ENCODE results near the gene UBXN10. TPM values are rescaled to one million over a fixed set of nuclear protein-coding genes. Genes with fewer than 3 reads are reported as not detected.

The UBXN10 gene
- total and polyA plus RNA-seq, 4 experiments from 2014 or later = 0.06 to 0.78 (median 0.39) TPM

- Histone ChIP-seq H3K36me3 (ENCODE audit: insufficient read depth, low read length) (no peaks in the 10 kb centered on the region), H3K9me3 (ENCODE audit: control insufficient read depth in 1 of 2, low read length in 2 of 2) (no peaks in the 10 kb centered on the region), H3K4me1 (ENCODE audit: insufficient read depth, low read length) (peaks cover 5% of the 10 kb centered on the region), H3K27me3 (ENCODE audit: insufficient read depth, low read length) (no peaks in the 10 kb centered on the region), H3K27ac (ENCODE audit: low read depth, low read length) (no peak overlapping the region), H3K4me3 (ENCODE audit: low read length in 2 of 2) (no peak overlapping the region)
- POLR2A ChIA-PET (ENCODE audit: partially characterized antibody) = no interaction called here
- no peaks in the 10 kb centered on the region for H3K27me3 Mint-ChIP-seq
- no peaks in the 10 kb centered on the region for H3K9me3 Mint-ChIP-seq
- no peak overlapping the region for H3K27ac Mint-ChIP-seq
- intact Hi-C loops (cut with micrococcal nuclease) = no loop called here
- H3K4me3 Mint-ChIP-seq = no peak overlapping the region
- no peak for DNase-seq
- CTCF ChIA-PET (ENCODE audit: partially characterized antibody) = interaction anchor here (1.5 to 2.6 kb wide), 2 partner anchors 48 to 230 kb away, joined by 3 to 7 read pairs; no protein-coding TSS in a partner anchor
- peaks cover 5 to 7% (median 7%) of the 10 kb centered on the region in 4 donors for H3K4me1 Mint-ChIP-seq
- no peaks in the 10 kb centered on the region for H3K36me3 Mint-ChIP-seq
Observed at GRCh38 chr1:20147846-20148570, 37.9 kb upstream of the UBXN10 start.

- Mint-ChIP-seq H3K9me3 (no peaks in the 10 kb centered on the region), H3K27me3 (no peaks in the 10 kb centered on the region), H3K4me1 (peaks cover 5 to 7% (median 7%) of the 10 kb centered on the region in 4 donors), H3K36me3 (no peaks in the 10 kb centered on the region), H3K4me3 (no peak overlapping the region), H3K27ac (peak overlapping the region in 1 of 7 donors; percentile 60)
- DNase-seq = no peak
- Histone ChIP-seq H3K9me3 (ENCODE audit: control insufficient read depth in 1 of 2, low read length in 2 of 2) (no peaks in the 10 kb centered on the region), H3K36me3 (ENCODE audit: insufficient read depth, low read length) (no peaks in the 10 kb centered on the region), H3K27ac (ENCODE audit: low read depth, low read length) (no peak overlapping the region), H3K4me1 (ENCODE audit: insufficient read depth, low read length) (peaks cover 5% of the 10 kb centered on the region), H3K27me3 (ENCODE audit: insufficient read depth, low read length) (no peaks in the 10 kb centered on the region), H3K4me3 (ENCODE audit: low read length in 2 of 2) (no peak overlapping the region)
- ChIA-PET POLR2A (ENCODE audit: partially characterized antibody) (no interaction called here), CTCF (ENCODE audit: partially characterized antibody) (interaction anchor here (1.1 to 6.1 kb wide), 3 partner anchors 10 to 231 kb away, joined by 3 to 102 read pairs (median 7); no protein-coding TSS in a partner anchor)
- intact Hi-C loops (cut with micrococcal nuclease) = no loop called here
Observed at GRCh38 chr1:20148571-20149500, 37.1 kb upstream of the UBXN10 start.

DNA sequence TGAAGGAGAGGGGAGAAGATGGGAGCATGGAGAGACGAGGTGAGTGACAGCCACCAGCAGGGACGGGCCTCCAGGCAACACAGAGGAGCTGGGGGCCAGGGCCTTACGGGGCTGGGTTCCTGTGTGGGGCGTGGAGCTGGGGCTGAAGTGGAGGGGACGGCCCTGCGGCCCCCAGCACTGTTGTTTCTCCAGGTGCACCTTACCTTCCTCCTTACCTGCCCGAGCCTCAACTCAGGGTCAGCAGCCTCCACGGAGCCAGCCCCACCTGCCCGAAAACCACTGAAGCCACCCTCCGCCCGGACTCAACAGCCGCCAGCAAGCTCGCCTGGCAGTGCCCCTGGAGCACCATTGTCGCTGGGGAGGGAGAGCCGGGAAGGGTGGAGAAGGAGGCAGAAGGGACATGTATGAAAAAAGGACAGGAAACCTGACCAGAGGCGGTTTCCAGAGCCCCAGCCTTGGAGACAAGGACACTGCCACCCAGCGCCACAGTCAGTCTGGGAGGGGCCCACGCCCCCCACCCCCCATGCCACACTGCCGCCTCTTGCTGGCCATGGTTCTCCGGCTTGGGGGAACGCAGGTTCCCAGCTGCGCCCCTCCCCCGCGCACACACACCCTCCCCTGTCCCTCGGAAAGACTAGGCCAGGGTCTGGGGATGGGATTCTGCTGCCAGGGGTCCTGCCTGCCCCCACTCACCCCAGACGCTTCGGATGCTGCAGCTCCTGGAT lies 36.1 kb upstream of the UBXN10 start:
- Mint-ChIP-seq H3K9me3 (no peaks in the 10 kb centered on the region), H3K4me1 (peaks cover 9 to 15% (median 13%) of the 10 kb centered on the region in 4 donors), H3K27me3 (no peaks in the 10 kb centered on the region), H3K27ac (no peak overlapping the region), H3K4me3 (no peak overlapping the region), H3K36me3 (no peaks in the 10 kb centered on the region)
- H3K4me1 ChIP-seq (ENCODE audit: insufficient read depth, low read length) = peaks cover 13% of the 10 kb centered on the region
- no peak overlapping the region for H3K4me3 ChIP-seq (ENCODE audit: low read length in 2 of 2)
- no peaks in the 10 kb centered on the region for H3K9me3 ChIP-seq (ENCODE audit: control insufficient read depth in 1 of 2, low read length in 2 of 2)
- intact Hi-C loops (cut with micrococcal nuclease) = no loop called here
- H3K36me3 ChIP-seq (ENCODE audit: insufficient read depth, low read length) = no peaks in the 10 kb centered on the region
- H3K27ac ChIP-seq (ENCODE audit: low read depth, low read length) = no peak overlapping the region
- CTCF ChIA-PET (ENCODE audit: partially characterized antibody) = interaction anchor here (1.1 to 6.1 kb wide), 2 partner anchors 9 to 232 kb away, joined by 3 to 102 read pairs; no protein-coding TSS in a partner anchor
- no peak for DNase-seq
- no peaks in the 10 kb centered on the region for H3K27me3 ChIP-seq (ENCODE audit: insufficient read depth, low read length)
- POLR2A ChIA-PET (ENCODE audit: partially characterized antibody) = no interaction called here

- intact Hi-C loops (cut with micrococcal nuclease) = no loop called here
- Mint-ChIP-seq H3K9me3 (no peaks in the 10 kb centered on the region), H3K4me3 (no peak overlapping the region), H3K4me1 (peaks cover 11 to 18% (median 14%) of the 10 kb centered on the region in 4 donors), H3K36me3 (no peaks in the 10 kb centered on the region), H3K27me3 (no peaks in the 10 kb centered on the region), H3K27ac (no peak overlapping the region)
- DNase-seq = no peak
- ChIA-PET POLR2A (ENCODE audit: partially characterized antibody) (no interaction called here), CTCF (ENCODE audit: partially characterized antibody) (interaction anchor here (0.7 to 6.1 kb wide), 6 partner anchors 8 to 233 kb away, joined by 3 to 102 read pairs (median 18); no protein-coding TSS in a partner anchor)
- Histone ChIP-seq H3K9me3 (ENCODE audit: control insufficient read depth in 1 of 2, low read length in 2 of 2) (no peaks in the 10 kb centered on the region), H3K27me3 (ENCODE audit: insufficient read depth, low read length) (no peaks in the 10 kb centered on the region), H3K4me3 (ENCODE audit: low read length in 2 of 2) (no peak overlapping the region), H3K4me1 (ENCODE audit: insufficient read depth, low read length) (peaks cover 17% of the 10 kb centered on the region), H3K36me3 (ENCODE audit: insufficient read depth, low read length) (no peaks in the 10 kb centered on the region), H3K27ac (ENCODE audit: low read depth, low read length) (no peak overlapping the region)
Observed at GRCh38 chr1:20150326-20150705, 35.6 kb upstream of the UBXN10 start.

- Histone ChIP-seq H3K4me3 (ENCODE audit: low read length in 2 of 2) (no peak overlapping the region), H3K27ac (ENCODE audit: low read depth, low read length) (no peak overlapping the region), H3K36me3 (ENCODE audit: insufficient read depth, low read length) (no peaks in the 10 kb centered on the region), H3K4me1 (ENCODE audit: insufficient read depth, low read length) (peaks cover 17% of the 10 kb centered on the region), H3K9me3 (ENCODE audit: control insufficient read depth in 1 of 2, low read length in 2 of 2) (no peaks in the 10 kb centered on the region), H3K27me3 (ENCODE audit: insufficient read depth, low read length) (no peaks in the 10 kb centered on the region)
- peaks cover 11 to 18% (median 14%) of the 10 kb centered on the region in 4 donors for H3K4me1 Mint-ChIP-seq
- ChIA-PET CTCF (ENCODE audit: partially characterized antibody) (interaction anchor here (0.7 to 6.1 kb wide), 11 partner anchors 12 to 343 kb away, joined by 3 to 102 read pairs (median 6); no protein-coding TSS in a partner anchor), POLR2A (ENCODE audit: partially characterized antibody) (no interaction called here)
- no peaks in the 10 kb centered on the region for H3K9me3 Mint-ChIP-seq
- peak overlapping the region in 2 of 8 donors; percentile 21 to 35 for H3K4me3 Mint-ChIP-seq
- no peaks in the 10 kb centered on the region for H3K36me3 Mint-ChIP-seq
- no peak overlapping the region for H3K27ac Mint-ChIP-seq
- no peaks in the 10 kb centered on the region for H3K27me3 Mint-ChIP-seq
- intact Hi-C loops (cut with micrococcal nuclease) = no loop called here
- DNase-seq = no peak
Observed at GRCh38 chr1:20150969-20151368, 34.9 kb upstream of the UBXN10 start.

DNA sequence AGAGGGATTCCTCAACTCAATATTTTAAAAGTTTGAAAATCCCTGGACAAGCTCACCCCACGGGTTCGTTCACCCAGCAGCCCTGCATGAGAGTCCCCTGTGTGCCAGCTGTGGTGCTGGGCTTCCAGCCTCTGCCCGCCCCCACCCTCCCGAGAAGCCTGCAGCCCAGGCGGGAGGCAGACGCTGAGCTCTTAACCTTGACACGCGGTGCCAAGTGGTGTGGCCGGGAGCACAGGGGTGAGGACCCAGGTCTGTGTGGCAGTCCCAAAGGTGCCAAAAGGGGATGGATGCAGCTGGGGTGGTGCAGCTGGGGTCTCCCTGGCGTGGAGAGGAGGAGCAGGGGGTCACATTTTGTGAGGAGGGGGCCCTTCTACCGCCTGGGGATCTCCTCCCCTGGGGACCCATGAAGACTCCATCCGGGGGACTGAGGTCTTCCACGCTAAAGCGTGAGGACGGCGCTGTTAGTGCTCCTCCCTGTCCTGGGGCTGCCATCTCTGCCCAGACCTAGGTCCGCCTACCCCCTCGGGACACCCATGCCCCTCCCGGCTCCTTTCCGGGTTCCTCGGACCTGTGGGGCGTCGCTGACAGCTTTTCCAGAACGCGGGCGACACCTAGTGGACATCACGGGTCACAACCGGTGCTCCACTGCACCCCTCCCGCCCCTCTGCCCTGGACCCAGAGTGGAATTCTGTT lies 33.8 kb upstream of the UBXN10 start:
- H3K9me3 ChIP-seq (ENCODE audit: control insufficient read depth in 1 of 2, low read length in 2 of 2) = no peaks in the 10 kb centered on the region
- H3K4me3 ChIP-seq (ENCODE audit: low read length in 2 of 2) = peak overlapping the region; percentile 49 to 56
- CTCF ChIA-PET (ENCODE audit: partially characterized antibody) = interaction anchor here (0.5 to 6.1 kb wide), 20 partner anchors 9 to 342 kb away, joined by 3 to 102 read pairs (median 4); partner anchors contain the start of gene OTUD3
- H3K4me1 Mint-ChIP-seq = peaks cover 11 to 18% (median 14%) of the 10 kb centered on the region in 4 donors
- intact Hi-C loops (cut with micrococcal nuclease) = loop anchor here (1.0 kb wide), 2 partner anchors 43 to 234 kb away; no protein-coding TSS in a partner anchor
- no peak overlapping the region for H3K27ac ChIP-seq (ENCODE audit: low read depth, low read length)
- no peaks in the 10 kb centered on the region for H3K9me3 Mint-ChIP-seq
- H3K36me3 ChIP-seq (ENCODE audit: insufficient read depth, low read length) = no peaks in the 10 kb centered on the region
- POLR2A ChIA-PET (ENCODE audit: partially characterized antibody) = no interaction called here
- peaks cover 17% of the 10 kb centered on the region for H3K4me1 ChIP-seq (ENCODE audit: insufficient read depth, low read length)
- H3K27ac Mint-ChIP-seq = peak overlapping the region in 1 of 7 donors; percentile 24
- H3K36me3 Mint-ChIP-seq = no peaks in the 10 kb centered on the region
- H3K27me3 ChIP-seq (ENCODE audit: insufficient read depth, low read length) = no peaks in the 10 kb centered on the region
- peak; percentile 67 to 73 (median 70) for DNase-seq
- peak overlapping the region; percentile 69 to 92 (median 84) for H3K4me3 Mint-ChIP-seq
- no peaks in the 10 kb centered on the region for H3K27me3 Mint-ChIP-seq

All from CD4-positive, alpha-beta memory T cell (primary cell).